ENCODE measurements around the gene EYS.
"Not testable (repeated sequence)": the region's sequence is repeated elsewhere in the genome, so short reads cannot be mapped to it uniquely, and the experiment has no call there.

EYS gene

DNA sequence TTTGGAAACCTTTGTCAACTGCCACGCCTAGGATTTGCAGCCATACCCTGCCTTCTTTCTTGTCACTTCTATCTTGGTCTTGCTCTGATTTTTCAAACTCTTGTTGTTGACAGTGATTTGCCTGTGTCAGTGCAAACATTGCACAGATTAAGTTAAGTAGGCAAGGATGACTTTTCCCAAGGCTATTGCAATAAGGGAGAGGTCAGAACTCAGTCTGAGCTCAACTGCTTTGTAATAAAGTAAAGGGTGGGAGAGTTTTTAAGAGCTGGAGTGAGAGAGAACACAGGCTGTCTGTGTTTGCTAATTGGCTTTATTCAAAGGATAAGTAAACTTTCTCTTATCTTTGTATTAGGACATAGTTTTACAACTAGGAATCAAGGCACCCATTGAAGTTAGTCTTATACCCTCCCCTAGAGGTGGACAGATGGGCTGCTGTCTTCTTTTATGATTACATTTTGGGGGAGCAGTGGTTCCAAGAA lies 1622.8 kb downstream of the EYS start:
- no peak for DNase-seq

DNA sequence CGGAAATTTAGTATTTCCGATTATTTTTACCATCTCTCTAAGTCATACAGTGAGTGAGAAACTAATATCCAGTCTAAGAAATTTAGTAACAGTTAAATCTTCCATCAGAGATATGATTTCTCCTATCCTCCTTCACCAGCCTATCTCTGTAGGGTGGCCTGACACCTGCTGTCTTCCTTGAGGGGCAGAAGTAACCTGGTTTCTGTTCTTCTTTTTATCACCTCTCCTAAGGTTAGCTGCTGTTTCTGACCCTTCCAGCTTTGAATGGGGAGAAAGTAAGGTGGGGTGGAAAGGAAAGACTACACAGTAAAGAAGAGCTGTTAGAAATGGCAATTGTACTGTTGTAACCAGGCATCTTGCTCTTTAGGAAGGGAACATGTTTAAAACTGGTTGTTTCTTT lies 1623.8 kb downstream of the EYS start:
- DNase-seq, result no peak

DNA sequence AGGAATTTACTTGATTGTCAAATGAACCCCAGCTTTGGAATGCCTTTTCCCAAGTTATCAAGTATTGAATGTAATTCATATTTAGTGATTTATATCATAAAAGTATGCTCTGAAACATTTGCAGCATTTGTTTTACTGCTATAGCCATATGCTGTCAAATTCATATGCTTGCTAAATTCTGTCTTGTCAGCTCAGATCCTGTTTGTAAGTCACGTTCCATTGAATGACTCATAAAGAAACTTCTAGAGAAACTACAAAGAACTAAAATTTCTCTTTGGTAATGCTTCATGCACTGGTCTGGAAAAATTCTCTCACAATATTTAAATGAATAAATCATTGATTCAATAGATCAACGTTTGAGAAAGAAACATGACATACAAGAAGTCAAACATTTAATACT lies 1625.6 kb downstream of the EYS start:
- DNase-seq, result no peak

DNA sequence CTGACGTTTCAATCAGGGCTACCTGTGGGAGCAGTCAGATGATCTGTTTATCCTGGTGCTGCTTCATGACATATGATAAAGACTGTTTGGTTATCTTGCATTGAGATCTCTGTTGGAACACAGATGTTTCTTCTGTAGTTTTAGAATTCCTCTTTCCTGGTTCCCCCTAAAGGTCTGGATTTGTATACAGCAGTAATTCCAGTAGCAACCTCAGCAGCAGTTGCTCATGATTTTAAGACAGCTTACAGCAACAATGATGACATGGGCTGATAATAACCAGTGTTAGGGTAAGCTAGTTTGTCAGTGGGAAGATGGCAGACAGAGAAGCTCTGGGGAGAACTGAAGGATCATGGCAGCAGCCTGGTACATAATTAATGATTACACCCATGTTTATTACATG lies 1632.0 kb downstream of the EYS start:
- no peak for DNase-seq

DNA sequence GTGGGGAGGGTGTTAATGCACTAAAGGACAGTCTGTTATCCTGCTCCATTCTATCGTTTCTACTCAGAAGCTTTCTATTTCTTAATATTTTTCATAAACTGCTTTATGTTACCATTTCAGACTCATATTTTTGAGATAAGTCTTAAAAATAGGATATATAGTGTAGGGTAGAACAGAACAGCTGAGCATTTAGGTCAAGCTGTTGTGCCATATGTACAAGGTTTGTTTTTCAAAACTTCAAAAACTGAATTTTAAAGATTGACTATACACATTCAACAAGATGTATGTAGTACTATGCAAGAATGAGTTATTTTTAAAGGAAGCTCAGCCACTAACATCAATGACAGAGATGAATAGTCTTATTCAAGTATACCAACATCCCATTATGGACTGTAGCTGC lies 1634.3 kb downstream of the EYS start:
- DNase-seq, result no peak

DNA sequence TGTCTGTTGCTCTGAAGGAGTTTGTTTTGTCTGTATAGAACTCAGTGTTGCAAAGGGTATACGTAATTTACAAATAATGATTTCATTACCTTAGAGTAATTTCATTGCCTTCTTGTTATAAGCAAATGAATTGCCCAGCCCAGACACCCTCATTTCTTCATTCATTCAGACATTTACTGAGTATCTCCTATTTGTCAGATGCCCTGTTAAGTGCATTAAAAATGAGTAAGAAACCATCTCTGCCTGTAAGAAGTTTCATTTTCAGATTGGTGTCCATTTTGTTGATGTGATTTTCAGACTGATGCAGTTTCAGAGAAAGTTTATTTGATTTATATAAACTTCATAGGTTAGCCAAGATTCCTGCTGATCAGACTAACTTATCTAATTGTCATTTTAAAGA lies 1642.1 kb downstream of the EYS start:
- DNase-seq, result no peak

DNA sequence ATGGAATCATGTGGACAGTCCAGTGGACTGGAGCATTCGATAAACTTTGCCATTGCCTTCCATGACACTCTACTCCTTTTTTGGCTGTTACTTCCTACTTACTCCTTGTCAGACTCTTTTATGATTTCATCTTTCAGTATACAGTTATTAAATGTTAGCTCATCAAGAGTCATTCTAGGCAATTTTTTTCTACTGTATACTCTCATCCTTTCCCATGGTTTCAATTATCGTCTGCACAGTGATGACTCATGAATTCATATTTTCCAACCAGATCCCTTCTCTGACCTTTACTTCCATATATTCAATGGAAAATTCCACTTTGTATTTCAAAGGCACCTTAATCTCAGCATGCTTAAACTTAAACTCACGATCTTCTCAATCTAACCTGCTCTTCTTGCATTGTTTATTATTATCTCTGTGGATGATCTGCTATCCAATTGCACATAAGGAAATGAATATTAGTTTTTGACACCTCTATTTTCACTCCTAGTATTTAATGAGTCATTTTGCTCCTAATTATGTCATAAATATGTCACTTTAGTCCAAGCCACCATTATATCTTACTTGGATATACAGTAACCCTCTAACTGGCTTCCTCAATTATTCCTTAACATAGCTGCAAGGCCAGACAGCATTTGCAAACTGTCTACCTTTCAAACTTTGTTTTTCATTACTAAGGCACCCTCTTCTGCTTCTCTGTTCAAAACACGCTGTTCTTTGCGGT lies 1643.9 kb downstream of the EYS start:
- no peak for DNase-seq

DNA sequence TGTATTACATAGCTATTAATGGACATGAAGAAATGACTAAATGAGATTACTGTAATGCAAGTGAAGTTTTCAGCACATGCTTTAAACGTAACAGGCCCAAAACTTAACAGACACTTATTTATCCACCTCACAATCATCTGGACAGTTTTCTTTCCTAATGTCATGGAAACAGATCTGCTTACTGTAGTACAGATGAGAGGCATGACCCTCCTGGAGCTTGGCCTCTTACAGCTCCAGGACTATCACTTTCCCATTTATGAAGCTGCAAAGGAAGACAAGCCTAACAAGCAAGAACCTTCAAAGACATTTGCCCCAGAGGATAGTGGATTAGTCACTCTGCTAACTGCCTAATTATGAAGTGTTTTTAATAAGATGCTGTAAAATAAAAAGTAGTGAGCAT lies 1652.2 kb downstream of the EYS start:
- no peak for DNase-seq

DNA sequence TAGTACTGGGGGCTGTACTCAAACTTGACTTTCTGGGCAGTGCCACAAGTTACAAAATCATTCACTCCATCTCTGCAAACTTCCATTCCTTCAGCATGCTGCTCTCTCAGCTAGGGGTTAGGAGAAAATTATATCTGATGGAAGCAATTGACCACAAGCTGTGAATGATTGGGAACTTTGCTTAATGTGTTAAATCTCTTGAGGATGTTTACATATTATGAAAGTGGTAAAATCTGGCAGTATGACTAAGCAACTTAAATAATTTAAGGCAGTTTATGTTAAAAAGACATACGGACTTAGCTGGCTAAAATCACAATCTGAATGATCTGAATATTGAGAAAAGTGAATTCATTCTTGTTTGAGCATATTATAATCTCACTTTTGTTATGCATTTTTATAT lies 1656.4 kb downstream of the EYS start:
- no peak for DNase-seq

DNA sequence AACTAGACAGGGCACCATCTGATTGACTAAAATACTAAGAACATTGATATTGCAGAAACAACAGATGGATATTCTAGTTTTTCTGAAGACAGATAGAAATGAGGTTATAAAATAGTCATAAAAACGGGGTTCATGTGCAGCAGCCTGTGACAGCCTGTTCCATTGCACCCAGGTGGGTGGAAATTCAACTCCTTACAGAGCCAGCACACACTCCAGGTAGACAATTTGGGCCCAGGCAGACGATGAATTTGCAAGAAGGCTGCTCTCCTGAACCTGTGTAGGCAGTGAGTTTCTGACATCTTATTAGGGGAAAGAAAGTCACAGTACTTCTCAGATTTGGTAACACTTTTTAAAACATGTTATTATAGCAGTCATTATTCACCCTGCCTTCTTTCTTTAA lies 1657.3 kb downstream of the EYS start:
- DNase-seq, result no peak

DNA sequence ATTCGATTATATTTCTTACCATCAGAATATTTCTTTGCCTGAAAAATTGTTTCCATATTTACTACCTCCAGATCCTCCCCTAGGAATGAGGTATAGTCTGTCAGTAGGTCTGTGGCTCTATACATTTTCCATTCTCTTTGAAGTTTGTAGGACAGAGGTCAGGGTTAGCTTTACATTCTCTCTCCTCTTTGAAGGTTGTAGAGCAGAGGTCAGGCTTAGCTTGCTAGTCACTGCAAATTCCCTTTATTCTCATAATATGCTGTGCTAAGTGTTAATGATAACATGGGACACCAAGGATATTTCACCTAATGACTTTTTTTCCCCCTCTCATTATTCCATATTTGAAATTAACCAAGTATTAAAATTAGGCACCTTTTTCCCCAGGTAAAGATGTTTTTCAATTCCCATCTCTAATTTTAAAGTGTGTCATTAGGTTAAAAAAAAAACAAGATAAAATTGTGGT lies 1660.2 kb downstream of the EYS start:
- DNase-seq, result no peak

DNA sequence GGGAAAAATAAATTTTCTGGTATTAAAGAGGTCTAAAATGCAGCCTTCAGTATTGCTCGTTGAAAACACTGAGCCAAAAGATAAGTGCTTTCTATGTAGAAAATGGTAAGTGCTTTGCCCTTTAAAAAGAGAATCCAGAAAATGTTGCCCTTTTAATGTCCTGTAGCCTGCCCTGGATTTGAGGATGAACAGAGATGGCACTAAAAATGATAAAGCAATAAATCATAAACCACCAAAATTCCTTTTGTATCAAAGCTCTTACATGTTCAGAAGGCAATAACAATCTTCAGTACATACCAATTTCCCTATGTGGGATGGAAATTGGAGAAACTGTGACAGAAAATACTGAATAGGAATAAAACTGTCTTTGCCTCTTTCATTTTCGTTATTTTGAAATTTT lies 1665.7 kb downstream of the EYS start:
- no peak for DNase-seq

DNA sequence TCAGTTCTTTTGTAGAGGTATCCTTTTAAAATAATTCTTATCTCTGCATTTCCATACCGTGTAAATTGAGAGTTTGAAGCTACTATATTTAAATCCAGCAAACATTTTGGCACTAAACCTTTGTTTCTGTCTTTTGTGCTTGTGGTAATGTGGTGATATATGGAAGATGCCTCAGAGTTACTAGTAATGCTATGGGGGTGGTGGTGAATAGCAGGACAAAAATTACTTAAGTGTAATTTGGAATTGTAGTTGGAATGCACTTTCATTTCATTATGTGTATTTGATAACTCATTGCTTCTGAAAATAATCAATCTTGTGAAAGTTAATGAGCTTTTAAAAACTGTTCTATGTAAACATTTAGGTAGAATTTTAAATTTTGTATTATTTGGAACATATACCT lies 1666.9 kb downstream of the EYS start:
- no peak for DNase-seq

DNA sequence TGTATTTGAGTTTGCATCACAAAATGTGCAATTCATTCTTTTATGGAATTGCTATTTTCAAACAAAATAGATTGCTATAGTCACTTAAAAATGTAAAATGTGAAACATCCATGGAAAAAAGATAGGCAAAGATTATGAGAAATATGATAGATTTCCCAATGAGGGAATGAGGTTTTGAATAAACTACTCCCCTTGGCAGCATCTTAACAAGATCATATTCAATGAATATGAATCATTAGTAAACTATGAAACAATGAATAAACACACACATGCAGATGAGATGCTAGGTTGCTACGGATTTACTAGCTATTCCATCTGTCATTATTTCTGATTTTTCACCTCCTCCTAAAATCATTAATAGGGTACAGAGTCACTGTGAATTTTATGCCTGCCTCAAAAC lies 1669.6 kb downstream of the EYS start:
- DNase-seq, result no peak

DNA sequence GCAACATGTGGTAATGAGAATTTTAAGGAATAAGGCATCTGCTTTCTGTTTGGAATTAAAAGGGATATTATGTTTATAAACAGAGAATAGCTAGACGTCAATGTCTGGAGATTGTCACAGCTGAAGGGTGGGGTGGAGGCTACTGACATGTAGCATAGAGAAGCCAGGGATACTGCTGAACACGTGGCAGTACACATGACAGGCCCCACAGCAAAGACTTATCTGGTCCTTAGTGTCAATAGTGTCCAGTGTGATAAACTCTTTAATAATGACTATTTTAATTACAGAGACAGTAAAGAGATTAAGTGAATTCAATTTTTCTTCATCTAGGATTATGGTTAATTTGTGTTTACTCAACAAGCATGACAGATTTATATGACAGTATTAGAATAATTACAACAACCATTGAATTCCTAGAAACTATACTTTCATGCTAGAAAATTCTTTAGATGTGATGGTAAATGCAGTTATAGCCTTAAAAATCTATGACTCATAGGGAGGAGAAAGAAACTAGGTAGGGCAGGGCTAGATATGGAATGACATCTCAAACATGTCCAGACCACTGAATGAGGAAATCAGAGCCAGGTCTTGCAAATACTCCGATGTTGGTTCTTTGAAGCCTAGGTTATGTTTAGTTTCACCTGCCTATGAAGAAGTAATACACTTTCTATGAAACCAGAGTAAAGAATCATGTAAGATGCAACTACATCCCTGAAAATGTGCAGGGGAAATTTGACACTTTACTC lies 1671.9 kb downstream of the EYS start:
- DNase-seq, result no peak

DNA sequence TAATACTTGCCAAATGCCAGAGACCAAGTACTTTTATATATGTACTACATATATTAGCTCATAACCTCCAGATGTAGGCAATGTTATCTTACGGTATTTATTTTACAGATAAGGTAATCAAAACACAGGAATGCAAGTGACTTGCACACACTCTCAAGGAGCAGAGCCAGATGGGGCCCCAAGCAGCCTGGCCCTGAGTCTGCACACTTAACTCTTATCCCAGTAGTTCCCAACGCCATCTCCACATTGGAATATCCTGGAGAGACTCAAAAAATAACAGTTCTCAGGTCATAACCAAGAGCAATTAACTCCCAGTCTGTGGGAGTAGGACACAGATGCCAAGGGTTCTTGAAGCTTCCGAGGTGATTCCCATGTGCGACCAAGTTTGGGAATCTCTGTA lies 1672.7 kb downstream of the EYS start:
- no peak for DNase-seq

DNA sequence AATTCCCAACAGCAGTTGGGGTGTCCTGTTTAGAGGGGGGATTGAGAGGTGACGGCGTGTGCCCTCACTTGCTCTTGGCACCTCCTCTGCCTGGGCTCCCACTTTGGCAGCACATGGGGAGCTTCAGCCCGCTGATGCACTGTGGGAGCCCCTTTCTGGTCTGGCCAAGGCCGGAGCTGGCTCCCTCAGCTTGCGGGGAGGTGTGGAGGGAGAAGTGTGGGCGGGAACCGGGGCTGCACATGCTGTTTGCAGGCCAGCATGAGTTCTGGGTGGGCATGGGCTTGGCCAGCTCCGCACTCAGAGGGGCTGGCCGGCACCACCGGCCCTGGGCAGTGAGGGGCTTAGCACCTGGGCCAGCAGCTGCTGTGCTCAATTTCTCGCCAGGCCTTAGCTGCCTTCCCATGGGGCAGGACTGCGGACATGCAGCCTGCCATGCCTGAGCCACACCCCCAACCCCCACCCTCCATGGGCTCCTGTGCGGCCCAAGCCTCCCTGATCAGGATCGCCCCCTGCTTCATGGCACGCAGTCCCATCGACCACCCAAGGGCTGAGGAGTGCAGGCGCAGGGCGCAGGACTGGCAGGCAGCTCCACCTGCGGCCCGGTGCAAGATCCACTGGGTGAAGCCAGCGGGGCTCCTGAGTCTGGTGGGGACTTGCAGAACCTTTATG lies 1675.9 kb downstream of the EYS start:
- DNase-seq, result not testable (repeated sequence)

DNA sequence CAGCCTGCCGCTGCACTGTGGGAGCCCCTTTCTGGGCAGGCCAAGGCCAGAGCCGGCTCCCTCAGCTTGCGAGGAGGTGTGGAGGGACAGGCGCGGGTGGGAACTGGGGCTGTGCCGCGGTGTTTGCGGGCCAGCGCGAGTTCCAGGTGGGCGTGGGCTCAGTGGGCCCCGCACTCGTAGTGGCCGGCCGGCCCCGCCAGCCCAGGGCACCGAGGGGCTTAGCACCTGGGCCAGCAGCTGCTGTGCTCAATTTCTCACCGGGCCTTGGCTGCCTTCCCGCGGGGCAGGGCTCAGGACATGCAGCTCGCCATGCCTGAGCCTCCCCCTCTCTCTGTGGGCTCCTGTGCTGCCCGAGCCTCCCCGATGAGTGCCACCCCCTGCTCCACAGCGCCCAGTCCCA lies 1683.3 kb downstream of the EYS start:
- DNase-seq, result no peak

DNA sequence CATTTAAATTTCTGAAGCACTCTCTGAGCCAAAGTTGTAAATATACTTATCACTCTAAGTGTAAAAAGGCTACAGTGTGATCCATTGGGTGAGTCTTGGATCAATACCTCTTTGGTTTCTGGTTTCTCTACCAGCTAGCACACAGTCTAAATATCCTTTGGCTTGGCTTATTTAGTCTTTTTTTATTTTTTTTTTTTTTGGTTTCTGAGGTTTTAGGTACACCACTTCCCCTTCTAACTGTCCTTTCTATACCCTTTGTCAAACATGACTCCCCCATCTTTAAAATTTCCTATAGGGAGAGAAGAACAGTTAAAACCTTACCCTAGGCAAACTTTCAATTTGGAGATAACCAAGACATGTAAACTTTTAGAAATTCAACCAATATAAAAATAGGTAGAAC lies 1692.4 kb downstream of the EYS start:
- DNase-seq, result no peak

DNA sequence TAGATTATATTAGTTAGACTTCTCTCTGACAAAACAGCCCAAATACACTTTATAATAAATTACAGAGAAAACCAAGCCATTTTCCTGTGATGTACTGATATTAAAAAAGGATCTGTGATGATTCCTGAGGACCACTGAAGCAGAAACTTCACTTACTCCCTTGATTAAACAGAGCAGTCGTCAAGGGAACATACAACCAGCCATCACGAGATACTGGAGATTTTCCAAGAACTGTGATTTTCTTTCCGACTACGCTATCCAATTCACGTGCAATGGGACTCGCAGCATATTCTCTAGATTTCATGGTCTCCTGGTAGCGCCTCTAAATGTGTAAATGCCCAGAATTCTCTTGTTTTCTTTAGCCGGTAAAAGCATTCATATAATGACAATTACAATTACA lies 1694.0 kb downstream of the EYS start:
- no peak for DNase-seq

DNA sequence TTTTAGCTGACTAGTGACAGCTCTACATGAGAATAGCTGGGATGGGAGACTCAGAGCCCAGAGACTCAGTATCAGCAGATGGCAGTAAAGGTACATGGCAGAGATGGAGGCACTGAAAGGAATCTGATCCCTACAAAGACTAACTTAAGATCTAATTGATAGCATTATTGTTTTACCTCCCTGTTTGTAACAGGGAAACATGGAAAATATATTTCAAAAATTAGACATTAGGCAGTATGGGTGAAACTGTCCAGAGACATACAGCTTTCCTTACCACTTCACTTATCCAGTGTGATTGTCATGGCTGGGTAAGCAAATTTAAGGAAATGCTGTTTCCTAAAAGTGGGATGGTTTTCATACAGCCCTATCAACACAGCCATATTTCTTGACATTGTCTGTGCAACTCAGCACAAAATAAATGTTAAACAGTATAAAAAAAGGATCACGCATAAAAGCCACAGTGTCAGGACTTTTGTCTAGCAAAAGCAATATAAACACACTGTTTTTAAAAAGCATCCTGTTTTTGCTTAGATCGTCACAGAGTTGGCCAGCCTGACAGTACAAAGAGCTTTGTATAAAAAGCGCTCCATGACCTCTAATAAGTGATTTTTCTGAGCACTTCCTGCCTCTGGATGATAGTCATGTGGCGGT lies 1694.5 kb downstream of the EYS start:
- DNase-seq, result peak; percentile 5 to 74

DNA sequence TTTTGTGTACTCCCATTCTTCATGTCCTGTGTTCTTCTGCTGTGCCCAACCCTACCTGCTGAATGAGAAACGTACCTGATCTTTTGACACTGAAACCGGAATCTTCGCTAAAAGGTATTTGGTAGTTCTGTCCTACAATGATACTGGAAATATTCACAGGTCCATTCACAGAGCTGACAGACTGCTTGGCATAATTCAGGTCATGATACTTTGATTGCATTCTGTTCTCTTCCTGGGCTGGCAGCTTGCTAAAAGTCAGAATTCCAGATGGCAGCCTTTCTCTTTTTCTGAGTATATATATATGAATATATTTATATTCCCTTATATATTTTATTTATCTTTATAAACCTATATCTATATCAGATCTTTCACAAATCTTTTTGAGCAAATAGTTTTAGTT lies 1696.4 kb downstream of the EYS start:
- DNase-seq, result no peak

DNA sequence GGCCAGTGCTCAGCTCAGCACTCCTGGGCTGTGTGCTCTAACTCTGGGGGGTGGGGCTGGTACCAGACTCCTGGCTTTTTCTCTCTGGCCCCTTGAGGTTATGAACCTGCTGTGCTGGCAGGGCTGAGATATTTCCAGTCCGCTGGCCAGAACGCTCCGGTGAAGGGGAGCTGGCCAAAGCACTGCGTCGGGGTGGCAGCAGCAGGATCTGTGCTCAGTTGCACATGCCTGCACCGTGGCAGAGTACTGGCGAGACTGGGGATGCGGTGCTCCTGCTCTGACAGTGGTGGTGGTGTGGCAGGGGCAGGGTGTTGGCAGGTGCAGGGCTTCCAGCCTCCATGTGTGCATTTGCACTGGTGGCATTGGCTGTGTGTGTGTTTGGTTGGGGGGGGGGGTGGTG lies 1697.0 kb downstream of the EYS start:
- no peak for DNase-seq

All from hippocampal formation (tissue), 2 donors.